Heart right ventricle (tissue), 16 donors: ENCODE data around the gene PATL2. TPM values are rescaled to one million over a fixed set of nuclear protein-coding genes. Genes with fewer than 3 reads are reported as not detected.
A peak's percentile ranks its signal among the peaks of the same experiment; 100 is the strongest.
"Not testable (repeated sequence)": the region's sequence is repeated elsewhere in the genome, so short reads cannot be mapped to it uniquely, and the experiment has no call there.

Experiments
- ATAC-seq, 8 donors: fragments of 200-7000 bp; cut with Tn5 transposase; one replicate each; pipeline ENCODE4 v1.9.1; 2020; ENCODE audit warnings: mild to moderate bottlenecking in 8 of 8, moderate library complexity in 8 of 8, moderate number of reproducible peaks in 1 of 8
- DNase-seq, 2 donors: peaks; one replicate each; pipeline ENCODE4 v3.0.0-alpha.2; 2020
- H3K27ac ChIP-seq, 10 donors: fragments of 200-600 bp; sonication (generic) in 2 of 10; one replicate each; pipeline versions ENCODE4 v1.5.0 to v1.8.0; 2020 to 2022; ENCODE audit warnings: mild to moderate bottlenecking in 3 of 10
- H3K27me3 ChIP-seq, 7 donors: fragments of 200-600 bp; one replicate each; pipeline ENCODE4 v1.8.0; 2021 to 2022; ENCODE audit warnings: mild to moderate bottlenecking in 2 of 7
- H3K36me3 ChIP-seq, 9 donors: fragments of 200-600 bp; sonication (generic) in 1 of 9; one replicate each; pipeline versions ENCODE4 v1.5.0 to v1.8.0; 2020 to 2022; ENCODE audit warnings: mild to moderate bottlenecking in 2 of 9
- H3K4me1 ChIP-seq, 9 donors: fragments of 200-600 bp; sonication (generic) in 1 of 9; one replicate each; pipeline versions ENCODE4 v1.5.0 to v1.8.0; 2020 to 2022; ENCODE audit warnings: mild to moderate bottlenecking in 4 of 9
- H3K4me3 ChIP-seq, 10 donors: fragments of 200-600 bp; sonication (generic) in 2 of 10; one replicate each; pipeline versions ENCODE4 v1.5.0 to v1.8.0; 2020 to 2022; ENCODE audit warnings: mild to moderate bottlenecking in 7 of 10, moderate library complexity in 2 of 10
- H3K9me3 ChIP-seq, 11 donors: fragments of 200-600 bp in 10 of 11; sonication (generic) in 2 of 11; one replicate each; pipeline versions ENCODE4 v1.5.0 to v1.8.0; 2013 to 2022; ENCODE audit warnings: mild to moderate bottlenecking in 2 of 11, control low read depth in 1 of 11, moderate library complexity in 1 of 11
- CTCF ChIP-seq, 9 donors: fragments of 200-600 bp; sonication (generic) in 2 of 9; IDR thresholded peaks; one replicate each; pipeline versions ENCODE4 v1.5.0 to v1.8.0; 2021 to 2022; ENCODE audit warnings: antibody characterized with exemption in 9 of 9, mild to moderate bottlenecking in 5 of 9, moderate library complexity in 1 of 9
- WGBS, 2 donors: extraction: QIAGEN DNeasy Blood & Tissue Kit; methylation state at CpG; one replicate each; pipeline ENCODE4 v1.1.7; 2013; ENCODE audit warnings: inconsistent platforms in 1 of 2; 5-methylcytosine and 5-hydroxymethylcytosine counted together
- intact Hi-C, 10 donors: fragments of 100-400 bp; cut with DNase I; formaldehyde crosslinking; loops; one replicate each; pipeline versions ENCODE4 v1.11.1 to v1.14.2; 2022
- polyA plus RNA-seq, 2 donors: library from polyadenylated mRNA; stranded (reverse); fragments of 200-250 nt; gene quantifications; one replicate each; pipeline ENCODE4 v1.2.3, GENCODE V29; 2013
- total RNA-seq, 10 donors: library from RNA; stranded (reverse); fragmentation: NEBNext Ultra II Directional in 3 of 10; extraction: Animal tissue kit (Norgen Biotek cat#: 25700) in 3 of 10; gene quantifications; one replicate each; pipeline versions ENCODE4 v1.2.1 to v1.2.4, GENCODE V29; 2021 to 2023
- donor health status: Arrhythmogenic right ventricular cardiomyopathy.
- donor health status: ischemic (EF 13 %, LVEDD 7.1; RV severe dilation, severe dysfunction).
- donor health status: healthy with polysubstance abuse.
- donor health status: DM: no; HTN: yes; CAD: no.
- donor health status: DM: no; HTN: no; CAD: no.
- donor health status: ischemic (EF 25% LVEDD 6.9; RV normal size, moderate dysfunction).
- donor health status: ischemic (EF 25% LVEDD 5.7; RV mildly dilated, moderate dysfunction).
- donor health status: healthy.
- donor health status: DM: yes; HTN: yes; CAD: no.
- donor health status: Ischemic cardiomyopathy.
- donor health status: ischemic (EF 35%, LVEDD 5.7; RV mildly dilated, moderate dysfunction).
- donor health status: nonischemic (EF 11% LVEDD 7.7; RV severe dilation, severe dysfunction).
- donor health status: DM: yes; HTN: yes; CAD: no.
- donor health status: PGD.
- donor health status: ischemic (EF 29% LVEDD 5.4; RV normal size, mild dysfunction).
- donor health status: nonischemic (EF 23%, LVEDD 6.1; RV moderate dilation, normal function).

The PATL2 gene
- total and polyA plus RNA-seq, 12 donors = 0.33 to 8.6 (median 2.7) TPM

- Histone ChIP-seq H3K9me3 (peaks cover 0 to 25% (median 0%) of the 10 kb centered on the region in 11 donors), H3K27me3 (no peaks in the 10 kb centered on the region), H3K36me3 (no peaks in the 10 kb centered on the region), H3K4me3 (no peak overlapping the region), H3K27ac (no peak overlapping the region), H3K4me1 (no peaks in the 10 kb centered on the region)
- TF ChIP-seq CTCF (IDR thresholded peaks at IDR 0.05) = no peak
- ATAC-seq = no peak
- no peak for DNase-seq
- intact Hi-C loops = no loop called here
Measured at GRCh38 chr15:44697014-44697413, 14.1 kb downstream of the PATL2 start.

- WGBS, 2 donors = 59 to 69% methylated on average over 3 of the region's 3 CpGs
- no peak for ATAC-seq
- DNase-seq = no peak
- H3K9me3 ChIP-seq = peaks cover 0 to 13% (median 0%) of the 10 kb centered on the region in 11 donors
- no peaks in the 10 kb centered on the region for H3K36me3 ChIP-seq
- no peaks in the 10 kb centered on the region for H3K27me3 ChIP-seq
- TF ChIP-seq CTCF (IDR thresholded peaks at IDR 0.05) = no peak
- no peak overlapping the region for H3K4me3 ChIP-seq
- intact Hi-C loops = no loop called here
- no peaks in the 10 kb centered on the region for H3K4me1 ChIP-seq
- no peak overlapping the region for H3K27ac ChIP-seq
Measured at GRCh38 chr15:44695294-44695693, 15.8 kb downstream of the PATL2 start.

- Histone ChIP-seq H3K9me3 (peaks cover 0 to 4% (median 0%) of the 10 kb centered on the region in 11 donors), H3K27ac (no peak overlapping the region), H3K4me3 (no peak overlapping the region), H3K27me3 (no peaks in the 10 kb centered on the region), H3K4me1 (no peaks in the 10 kb centered on the region), H3K36me3 (no peaks in the 10 kb centered on the region)
- 86 to 90% methylated on average over 4 of the region's 4 CpGs for WGBS, 2 donors
- no peak for ATAC-seq
- intact Hi-C loops = no loop called here
- no peak for TF ChIP-seq CTCF (IDR thresholded peaks at IDR 0.05)
- no peak for DNase-seq
Measured at GRCh38 chr15:44694416-44694815, 16.7 kb downstream of the PATL2 start.

- H3K27me3 ChIP-seq = no peaks in the 10 kb centered on the region
- WGBS, 2 donors = 100% methylated on average over 1 of the region's 1 CpG
Measured at GRCh38 chr15:44692659-44693058, 18.5 kb downstream of the PATL2 start.

GRCh38 chr15:44690245-44690644 lies 20.9 kb downstream of the PATL2 start:
- 29 to 58% methylated on average over 1 of the region's 1 CpG for WGBS, 2 donors
- H3K27ac ChIP-seq, H3K4me1 ChIP-seq, H3K4me3 ChIP-seq, DNase-seq, intact Hi-C loops, H3K36me3 ChIP-seq, ATAC-seq, H3K27me3 ChIP-seq: not testable (repeated sequence)
- H3K9me3 ChIP-seq = peaks cover 0 to 13% (median 0%) of the 10 kb centered on the region in 11 donors

More at GRCh38 chr15:44692659-44693058, 18.5 kb downstream of the PATL2 start:
- intact Hi-C loops = no loop called here
- no peak for ATAC-seq
- no peaks in the 10 kb centered on the region for H3K4me1 ChIP-seq
- peaks cover 0 to 13% (median 0%) of the 10 kb centered on the region in 11 donors for H3K9me3 ChIP-seq
- DNase-seq = no peak
- no peaks in the 10 kb centered on the region for H3K36me3 ChIP-seq
- no peak overlapping the region for H3K4me3 ChIP-seq
- no peak for TF ChIP-seq CTCF (IDR thresholded peaks at IDR 0.05)
- H3K27ac ChIP-seq = no peak overlapping the region

GRCh38 chr15:44689318-44689717 lies 21.8 kb downstream of the PATL2 start:
- 77 to 82% methylated on average over 2 of the region's 2 CpGs for WGBS, 2 donors
- H3K36me3 ChIP-seq, H3K27ac ChIP-seq, ATAC-seq, intact Hi-C loops, DNase-seq, H3K27me3 ChIP-seq, H3K4me3 ChIP-seq, H3K4me1 ChIP-seq: not testable (repeated sequence)
- H3K9me3 ChIP-seq = peaks cover 0 to 13% (median 0%) of the 10 kb centered on the region in 11 donors

- ATAC-seq, intact Hi-C loops, H3K36me3 ChIP-seq, H3K9me3 ChIP-seq, H3K27me3 ChIP-seq: not testable (repeated sequence)
- peak overlapping the region in 1 of 10 donors; percentile 12 for H3K4me3 ChIP-seq
- DNase-seq = peak; percentile 39 to 48
- peak overlapping the region in 4 of 10 donors; percentile 15 to 87 (median 30) for H3K27ac ChIP-seq
- H3K4me1 ChIP-seq = peaks cover 0 to 29% (median 12%) of the 10 kb centered on the region in 9 donors
- 42 to 48% methylated on average over 8 of the region's 8 CpGs for WGBS, 2 donors
Measured at GRCh38 chr15:44682809-44683682, 28.1 kb downstream of the PATL2 start.
